ENCODE data around the gene PAX9.
"Not testable (repeated sequence)": the region's sequence is repeated elsewhere in the genome, so short reads cannot be mapped to it uniquely, and the experiment has no call there.

PAX9 gene

DNA sequence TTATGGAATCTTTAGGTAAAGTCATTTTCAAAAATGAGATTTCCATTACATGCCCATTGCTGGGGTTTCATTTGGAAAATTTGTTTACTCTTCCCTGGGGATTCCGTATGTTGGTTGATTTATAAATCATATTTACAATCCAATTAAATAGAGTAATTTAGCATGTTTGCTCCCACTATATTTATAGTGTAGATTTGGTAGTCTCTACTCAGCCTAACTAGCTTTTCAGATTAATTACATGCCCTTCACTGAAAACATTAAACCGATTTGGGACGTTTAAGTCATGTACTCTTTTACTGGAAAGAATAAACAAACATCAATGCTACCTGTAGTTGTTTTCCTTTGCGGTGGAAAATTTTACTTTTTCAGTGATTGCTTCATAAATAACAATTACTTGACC, 10.4 kb downstream of the PAX9 start:
- DNase-seq (ENCODE audit: low read depth) = no peak

DNA sequence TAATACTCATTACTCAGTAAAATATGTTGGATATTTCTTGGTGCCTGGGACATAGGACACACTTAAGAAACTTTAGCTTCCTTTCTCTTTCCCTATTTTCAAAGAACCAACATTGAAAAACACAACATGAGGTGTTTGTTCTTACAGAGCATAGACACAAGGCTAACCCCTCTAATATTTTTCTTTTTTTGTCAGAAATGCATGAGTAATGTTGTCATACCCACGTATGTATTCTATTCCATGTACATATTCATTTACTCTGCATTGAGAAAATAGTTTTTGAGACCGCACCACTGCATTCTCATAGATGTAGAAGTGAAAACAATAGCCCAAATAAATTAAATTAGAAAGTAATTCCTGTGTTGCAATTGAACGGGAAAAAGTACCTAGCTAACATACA, 13.0 kb downstream of the PAX9 start:
- no peak for DNase-seq (ENCODE audit: low read depth)

DNA sequence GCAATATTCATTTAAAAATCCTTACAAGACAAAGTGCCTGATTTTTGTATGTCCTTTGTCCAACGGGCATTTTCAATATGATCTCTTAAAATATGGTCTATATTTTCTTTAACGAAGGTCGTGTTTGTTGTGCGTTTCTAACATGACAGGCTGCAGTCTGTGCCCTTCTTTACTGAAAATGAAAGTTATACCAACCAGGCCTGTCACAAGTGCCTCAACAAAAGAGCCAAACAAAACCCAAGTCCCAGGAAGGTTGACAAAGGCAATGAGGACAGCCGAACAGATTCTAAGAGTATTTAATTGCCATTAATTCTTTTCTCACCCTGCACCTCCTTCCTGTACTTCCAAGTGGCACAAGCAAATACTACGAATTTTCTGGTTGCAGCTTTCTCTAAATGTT, 13.9 kb downstream of the PAX9 start:
- no peak for DNase-seq (ENCODE audit: low read depth)

DNA sequence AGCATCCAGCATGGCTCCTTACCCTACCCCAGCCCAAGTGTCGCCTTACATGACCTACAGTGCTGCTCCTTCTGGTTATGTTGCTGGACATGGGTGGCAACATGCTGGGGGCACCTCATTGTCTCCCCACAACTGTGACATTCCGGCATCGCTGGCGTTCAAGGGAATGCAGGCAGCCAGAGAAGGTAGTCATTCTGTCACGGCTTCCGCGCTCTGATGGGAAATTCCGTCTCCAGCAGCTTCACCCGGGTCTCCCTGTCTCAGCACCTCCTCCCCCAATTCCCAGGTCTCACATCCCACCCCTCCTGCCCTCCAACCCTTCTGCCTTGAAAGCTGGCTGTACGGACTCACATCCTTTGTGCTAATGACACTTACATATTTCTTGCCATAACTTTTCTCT, 14.6 kb downstream of the PAX9 start:
- DNase-seq (ENCODE audit: low read depth) = no peak

DNA sequence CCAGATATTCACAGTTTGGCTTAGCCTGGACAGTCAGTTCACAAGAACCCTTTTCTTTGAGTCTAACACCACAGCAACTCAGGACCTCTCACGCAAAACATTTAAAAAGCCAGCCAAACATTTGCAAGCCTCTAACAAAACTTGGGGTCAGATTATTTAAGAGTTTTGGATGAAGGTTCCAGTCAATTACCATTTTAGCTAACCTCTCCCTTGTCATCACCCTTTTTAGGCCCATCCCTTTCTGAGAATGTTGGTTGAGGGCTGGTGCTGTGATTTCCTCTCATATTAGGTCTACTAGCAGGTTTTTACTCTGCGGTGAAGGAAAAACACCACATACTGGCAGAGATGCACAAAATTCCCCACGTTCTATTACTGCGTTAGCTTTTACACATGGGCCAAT, 20.7 kb downstream of the PAX9 start:
- no peak for DNase-seq (ENCODE audit: low read depth)

DNA sequence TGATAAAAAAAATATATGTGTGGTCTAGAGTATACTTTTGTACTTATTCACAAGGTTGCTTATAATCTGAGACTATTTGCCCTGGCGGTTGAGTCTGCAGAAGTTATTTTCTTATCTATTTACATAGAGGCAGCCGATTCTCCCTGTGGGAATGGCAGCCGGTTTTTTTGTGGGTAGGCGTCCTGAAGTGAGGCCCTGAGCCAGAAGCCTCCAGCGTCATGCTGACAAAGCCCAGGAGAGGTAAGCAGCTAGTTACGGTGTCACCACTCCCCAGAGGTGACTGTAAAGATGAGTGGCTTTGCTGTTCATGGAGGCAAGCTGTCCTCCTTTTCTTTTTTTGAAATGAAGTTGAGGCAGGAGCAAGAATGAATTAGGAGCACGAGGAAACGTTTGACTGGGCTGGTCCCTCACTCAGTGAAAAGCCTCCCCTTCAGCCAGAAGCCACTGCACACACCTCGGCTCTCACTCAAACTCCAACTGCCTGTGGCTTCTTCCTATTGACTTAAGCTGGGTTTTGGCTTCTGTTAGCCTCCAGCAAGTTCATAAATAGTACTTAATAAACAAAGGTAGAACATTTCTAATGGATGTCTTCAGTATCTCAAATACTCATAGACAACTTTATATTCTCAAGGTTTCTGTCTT, 21.5 kb downstream of the PAX9 start:
- no peak for DNase-seq (ENCODE audit: low read depth)

DNA sequence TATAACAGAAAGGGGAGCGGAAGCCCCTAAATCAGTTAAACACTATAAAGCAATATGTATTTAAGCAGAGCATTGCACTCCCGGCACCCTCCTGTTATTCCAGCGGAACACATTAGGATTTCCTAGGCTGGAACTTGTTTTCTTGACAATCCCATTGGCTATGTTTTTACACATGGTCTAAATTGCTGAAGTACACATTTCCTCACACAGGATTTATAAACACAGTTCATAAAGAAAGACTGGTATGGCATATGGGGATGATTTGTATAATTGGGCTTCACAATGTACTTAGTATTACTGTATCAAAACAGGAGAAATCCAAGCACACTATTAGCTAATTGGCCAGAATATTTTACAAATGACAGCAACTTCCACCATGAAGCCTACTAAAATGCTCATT, 23.3 kb downstream of the PAX9 start:
- no peak for DNase-seq (ENCODE audit: low read depth)

DNA sequence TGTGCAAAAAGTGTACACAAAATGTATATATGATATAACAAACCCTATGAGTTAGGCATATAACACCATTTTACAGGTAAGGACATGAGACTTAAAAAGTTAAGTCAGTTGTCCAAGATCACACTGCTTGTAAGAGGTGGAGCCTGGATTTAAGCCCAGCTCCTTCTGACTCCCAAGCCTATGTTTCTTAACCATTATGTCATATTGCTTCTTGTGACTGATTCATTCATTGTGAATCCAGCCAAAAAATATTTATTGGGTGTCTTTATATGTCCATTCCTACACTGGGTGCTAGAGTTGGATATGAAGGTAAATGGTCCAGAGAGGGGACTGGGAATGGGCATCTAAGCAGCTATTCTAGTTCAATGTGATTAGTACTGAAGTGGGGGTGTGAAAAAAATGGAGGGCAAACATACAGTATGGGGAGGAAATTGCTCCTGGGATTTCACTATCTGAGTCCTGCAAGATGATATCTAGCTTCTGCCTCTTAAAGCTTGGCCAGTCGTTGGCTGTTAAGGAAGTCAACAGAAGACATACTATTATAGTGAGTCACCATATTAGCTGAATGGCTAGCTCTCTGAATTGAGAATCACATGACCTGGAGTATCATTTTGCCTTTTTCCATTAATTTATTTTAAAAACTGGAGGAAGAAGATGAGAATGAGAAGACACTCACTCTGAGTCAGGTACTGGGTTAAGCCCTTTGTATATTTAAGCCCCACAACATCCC, 28.8 kb downstream of the PAX9 start:
- peak; percentile 19 for DNase-seq (ENCODE audit: low read depth)

DNA sequence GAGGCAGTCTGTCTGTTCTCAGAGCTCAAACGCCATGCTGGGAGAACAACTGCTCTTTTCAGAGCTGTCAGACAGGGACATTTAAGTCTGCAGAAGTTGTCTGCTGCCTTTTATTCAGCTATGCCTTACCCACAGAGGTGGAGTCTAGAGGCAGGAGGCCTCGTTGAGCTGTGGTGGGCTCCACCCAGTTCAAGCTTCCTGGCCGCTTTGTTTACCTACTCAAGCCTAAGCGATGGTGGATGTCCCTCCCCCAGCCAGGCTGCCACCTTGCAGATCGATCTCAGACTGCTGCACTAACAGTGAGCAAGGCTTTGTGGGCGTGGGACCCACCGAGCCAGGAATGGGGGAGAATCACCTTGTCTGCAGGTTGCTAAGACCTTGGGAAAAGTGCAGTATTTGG, 37.8 kb downstream of the PAX9 start:
- DNase-seq (ENCODE audit: low read depth) = not testable (repeated sequence)

DNA sequence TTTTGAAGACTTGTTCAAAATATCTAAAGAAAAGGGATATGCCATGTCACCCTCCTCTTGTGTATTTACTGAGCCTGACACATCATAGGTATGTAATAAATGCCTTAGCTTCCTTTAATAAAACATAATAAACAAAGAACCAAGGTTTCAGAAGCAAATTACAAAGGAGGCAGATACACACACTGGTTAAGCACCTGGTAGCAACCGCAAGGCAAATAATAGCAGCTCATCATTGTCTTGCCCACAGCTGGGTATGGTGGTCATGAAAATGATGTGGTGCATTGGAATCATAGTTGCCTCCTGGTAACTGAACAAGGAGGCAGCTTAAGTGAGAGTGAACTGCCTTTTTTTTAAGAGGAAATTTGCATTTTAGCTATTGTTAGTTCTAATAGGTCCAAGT, 39.0 kb downstream of the PAX9 start:
- no peak for DNase-seq (ENCODE audit: low read depth)

DNA sequence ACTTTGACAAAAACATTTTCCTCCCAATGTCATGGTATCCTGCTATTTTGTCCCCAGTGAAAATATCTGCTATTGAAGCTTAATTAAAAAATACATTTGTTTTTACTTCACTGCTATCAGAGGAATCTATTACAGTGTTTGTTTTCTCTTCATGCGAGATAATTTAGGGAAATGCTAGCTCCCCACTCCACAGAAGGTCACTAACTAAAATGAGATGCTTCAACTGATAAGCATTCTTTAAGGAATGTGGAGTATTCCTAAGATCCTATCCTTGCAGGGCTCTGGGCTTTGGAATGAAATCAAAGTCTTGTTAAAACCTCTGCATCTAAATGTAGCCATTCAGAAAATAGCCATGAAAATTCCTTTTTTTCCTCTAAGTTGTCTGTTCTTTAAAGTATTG, 39.5 kb downstream of the PAX9 start:
- DNase-seq (ENCODE audit: low read depth) = peak; percentile 12

DNA sequence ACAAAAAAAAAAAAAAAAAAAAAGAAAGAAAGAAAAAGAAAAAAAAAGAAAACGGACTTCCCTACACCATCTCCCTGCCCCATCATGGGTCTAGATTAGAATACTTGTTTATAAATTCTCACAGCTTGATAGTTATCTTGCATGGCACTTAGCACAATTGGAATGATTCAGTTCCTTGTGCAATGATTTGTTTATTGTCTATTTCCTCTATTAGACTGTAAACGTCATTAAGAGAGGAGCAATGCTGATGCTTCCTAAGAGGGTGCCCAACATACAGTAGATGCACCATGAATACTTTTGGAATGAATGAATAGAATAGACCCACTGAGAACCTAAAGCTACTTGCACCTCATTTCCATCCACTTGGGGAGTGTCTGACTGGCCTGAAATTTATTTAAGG, 40.8 kb downstream of the PAX9 start:
- DNase-seq (ENCODE audit: low read depth) = no peak

DNA sequence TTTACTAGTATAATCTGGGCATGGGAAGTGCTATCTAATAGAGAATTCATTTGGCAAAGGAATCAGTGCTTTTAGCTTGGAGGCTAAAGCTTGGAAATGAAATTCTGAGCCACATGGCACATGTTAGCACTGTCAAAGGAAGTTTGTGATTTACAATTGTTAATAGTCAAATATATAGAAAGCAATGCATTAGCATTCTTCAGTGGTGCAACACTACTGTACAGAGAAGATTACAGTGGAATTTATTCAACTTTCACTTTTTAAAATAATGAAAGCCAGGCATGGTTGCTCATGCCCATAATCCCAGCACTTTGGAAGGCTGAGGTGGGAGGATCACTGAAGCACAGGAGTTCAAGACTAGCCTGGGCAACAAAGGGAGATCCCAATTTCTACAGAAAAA, 45.9 kb downstream of the PAX9 start:
- DNase-seq (ENCODE audit: low read depth) = no peak

DNA sequence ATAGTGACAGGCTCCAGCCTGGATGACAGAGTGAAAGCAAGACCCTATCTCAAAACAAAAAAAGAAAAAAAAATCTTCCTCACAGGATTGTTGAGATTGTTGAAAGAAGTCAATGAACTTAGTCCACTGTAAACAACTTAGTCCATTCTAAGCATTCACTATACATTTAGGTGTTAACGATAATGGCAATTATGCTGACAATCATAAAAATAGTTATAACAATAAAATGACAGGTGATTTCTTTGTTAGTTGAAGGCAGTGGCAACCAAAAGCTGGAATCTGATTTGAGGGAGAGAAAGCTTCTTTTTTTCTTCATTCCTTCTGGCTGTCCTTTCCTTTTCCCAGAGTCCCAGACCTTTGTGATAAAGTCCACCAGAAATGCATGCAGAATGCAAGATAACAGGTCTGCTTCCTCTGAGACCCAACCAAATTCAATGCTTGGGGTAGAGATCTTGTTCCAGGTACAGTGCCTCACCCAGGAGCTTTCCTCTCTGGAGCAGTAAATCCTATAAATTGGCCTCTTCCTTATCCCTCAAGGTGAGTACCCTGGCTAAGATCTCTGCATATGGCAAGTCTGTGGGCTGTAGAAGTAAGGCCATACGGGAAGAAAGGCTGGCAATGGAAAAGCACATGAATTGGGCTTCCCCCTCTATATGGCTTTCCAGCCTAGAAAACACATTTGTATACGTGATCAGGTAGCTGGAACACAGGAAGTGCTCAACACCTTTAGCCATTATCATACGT, 52.5 kb downstream of the PAX9 start:
- no peak for DNase-seq (ENCODE audit: low read depth)

DNA sequence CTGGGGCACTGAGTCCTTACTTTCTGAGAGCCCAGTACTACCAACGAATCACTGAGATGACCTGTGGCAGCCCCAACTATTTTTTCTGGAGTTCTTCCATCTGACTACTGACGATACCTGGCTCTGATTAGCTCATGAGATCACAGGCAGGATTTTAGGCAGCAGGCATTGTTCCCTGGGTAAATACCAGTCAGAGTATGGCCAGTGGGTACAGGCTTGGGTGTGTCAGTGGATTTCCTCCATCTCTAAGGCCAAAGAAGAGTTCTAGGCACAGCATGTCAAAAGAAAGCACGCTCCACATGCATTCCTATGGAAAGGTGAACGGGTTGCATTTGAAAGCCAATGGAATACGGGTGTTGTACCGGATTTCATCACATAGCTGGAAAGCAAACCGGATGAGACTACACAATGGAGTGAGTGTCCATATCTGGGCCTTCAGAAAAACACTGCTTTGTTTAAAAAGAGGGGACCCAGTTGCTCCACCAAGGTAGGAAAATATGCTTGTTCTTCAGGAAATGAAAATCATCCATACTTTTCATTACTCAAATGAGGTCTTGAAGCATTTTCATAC, 55.0 kb downstream of the PAX9 start:
- no peak for DNase-seq (ENCODE audit: low read depth)

DNA sequence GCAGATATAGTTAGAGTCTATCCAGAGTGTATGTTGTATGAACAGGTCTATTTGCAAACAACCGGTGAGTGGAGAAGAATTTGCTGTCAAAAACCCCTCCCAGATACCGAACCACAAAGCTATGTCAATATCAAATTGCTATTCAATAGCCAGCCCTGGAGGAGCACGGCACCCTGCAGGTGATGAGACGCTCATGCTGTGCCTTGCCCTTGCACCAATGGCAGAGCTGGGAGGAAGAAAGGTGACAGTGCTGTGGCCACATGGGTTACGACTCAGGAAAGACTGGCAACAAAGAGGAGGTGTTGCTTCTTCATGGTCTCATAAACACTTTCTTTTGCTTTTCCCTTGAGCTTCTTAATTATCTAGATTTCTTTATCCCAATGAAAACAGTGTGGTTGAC, 55.7 kb downstream of the PAX9 start:
- DNase-seq (ENCODE audit: low read depth) = no peak

DNA sequence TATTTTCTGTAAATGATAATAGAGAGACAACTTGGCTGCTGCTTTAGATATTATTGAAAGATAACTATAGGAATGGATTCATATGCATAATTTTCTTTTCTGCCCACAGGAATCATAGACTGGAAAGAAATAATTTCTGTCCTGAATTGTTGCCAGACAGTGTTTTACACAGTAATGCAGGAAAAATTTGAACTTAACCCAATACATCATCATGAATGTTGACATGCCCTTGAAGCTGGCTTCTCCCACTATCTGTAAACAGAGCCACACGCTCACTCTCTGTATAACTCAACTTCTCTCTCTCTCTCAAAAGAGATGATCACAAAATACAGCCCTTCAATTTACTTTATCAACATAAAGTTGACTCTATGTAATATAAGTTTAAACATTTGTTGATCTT, 56.6 kb downstream of the PAX9 start:
- DNase-seq (ENCODE audit: low read depth) = no peak

DNA sequence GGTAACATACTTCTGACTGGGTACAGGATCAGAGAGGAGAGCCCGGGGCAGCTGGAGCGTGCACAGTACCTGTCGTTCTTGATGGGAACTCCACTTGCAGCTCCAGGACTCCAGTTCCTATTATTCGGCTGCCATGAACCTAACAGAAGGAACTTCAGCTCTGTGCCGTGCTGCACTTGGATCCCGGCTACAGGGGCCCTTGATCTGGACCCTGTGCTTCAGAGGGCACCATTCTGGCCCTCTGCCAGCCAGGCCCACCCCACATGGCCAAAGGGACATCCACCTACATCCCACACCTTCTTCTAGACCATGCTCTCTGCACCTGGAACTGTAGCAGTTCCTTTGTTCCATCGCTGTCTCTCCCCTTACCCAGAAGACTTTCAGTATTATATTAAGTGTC, 58.2 kb downstream of the PAX9 start:
- DNase-seq (ENCODE audit: low read depth) = no peak

DNA sequence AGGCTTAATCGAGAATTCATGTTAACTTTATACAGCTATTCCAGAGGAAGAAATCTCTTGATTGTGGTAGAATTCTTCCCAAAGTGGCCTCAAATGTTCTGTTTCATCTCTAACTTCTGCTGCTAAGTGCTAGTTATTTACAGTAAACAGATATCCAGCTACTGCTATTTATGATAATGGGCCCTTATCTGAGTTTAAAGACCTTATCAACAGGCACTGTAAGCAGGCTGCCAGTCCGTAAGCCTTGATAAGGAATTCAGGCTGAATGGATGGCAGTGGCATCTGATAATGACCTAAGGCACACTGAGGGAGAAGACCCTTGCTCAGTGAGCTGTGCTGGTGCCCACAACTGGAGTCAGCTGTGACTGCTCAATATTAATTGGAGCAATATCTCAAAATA, 59.0 kb downstream of the PAX9 start:
- DNase-seq (ENCODE audit: low read depth) = no peak

DNA sequence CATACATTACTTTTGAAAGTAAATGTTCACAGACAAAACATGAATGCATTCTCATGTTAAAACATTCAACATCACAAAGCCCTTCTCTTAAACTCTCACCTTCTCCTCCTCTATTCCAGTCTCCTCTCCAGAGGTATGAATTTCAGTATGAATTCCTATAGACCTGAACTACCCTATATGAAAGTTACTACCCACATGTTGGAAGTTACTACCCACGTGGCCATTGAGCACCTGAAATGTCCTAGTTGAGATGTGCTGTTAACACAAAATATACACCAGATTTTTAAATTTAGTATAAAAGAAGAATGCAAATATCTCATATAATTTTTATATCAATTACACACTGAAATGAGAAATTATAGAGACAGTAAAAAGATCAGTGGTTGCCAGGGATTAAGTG, 60.2 kb downstream of the PAX9 start:
- DNase-seq (ENCODE audit: low read depth) = no peak

DNA sequence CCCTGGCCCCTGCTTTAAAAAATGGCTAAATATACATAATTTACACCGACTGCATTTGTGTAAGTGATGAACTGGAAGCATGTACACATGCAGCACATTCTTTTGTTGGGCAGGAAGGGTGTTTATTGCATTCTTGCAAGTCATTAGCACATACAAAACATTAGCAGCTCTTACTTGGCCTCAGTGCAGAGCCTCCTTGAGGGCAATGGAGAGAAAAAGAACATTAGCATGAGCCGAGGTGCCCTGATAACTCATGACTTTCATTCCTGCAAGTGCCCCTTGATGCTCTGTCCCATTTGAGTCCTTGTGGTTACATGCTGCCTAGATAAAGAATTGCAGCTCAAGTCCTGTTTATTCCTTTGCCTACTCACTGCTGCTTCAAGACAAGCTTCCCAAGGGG, 61.9 kb downstream of the PAX9 start:
- DNase-seq (ENCODE audit: low read depth) = no peak

DNA sequence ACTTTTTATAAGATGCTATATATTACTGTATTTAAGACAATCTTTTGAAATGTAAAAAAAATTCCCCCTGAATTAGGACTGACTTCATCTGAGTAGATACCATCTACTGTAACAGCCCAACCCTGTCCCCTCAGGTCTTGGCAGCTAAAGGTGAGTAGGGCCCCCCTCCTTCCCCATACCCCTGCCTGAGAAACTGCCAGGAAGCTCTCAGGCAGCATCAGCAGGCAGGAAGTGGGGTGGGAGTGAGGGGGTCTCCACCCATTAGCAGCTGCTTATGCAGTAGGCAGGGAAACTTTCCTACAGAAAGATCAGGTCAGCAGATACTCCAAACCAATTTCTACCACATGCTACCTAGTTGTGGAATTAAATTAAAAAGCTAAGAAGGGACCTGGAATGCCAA, 62.5 kb downstream of the PAX9 start:
- DNase-seq (ENCODE audit: low read depth) = no peak

DNA sequence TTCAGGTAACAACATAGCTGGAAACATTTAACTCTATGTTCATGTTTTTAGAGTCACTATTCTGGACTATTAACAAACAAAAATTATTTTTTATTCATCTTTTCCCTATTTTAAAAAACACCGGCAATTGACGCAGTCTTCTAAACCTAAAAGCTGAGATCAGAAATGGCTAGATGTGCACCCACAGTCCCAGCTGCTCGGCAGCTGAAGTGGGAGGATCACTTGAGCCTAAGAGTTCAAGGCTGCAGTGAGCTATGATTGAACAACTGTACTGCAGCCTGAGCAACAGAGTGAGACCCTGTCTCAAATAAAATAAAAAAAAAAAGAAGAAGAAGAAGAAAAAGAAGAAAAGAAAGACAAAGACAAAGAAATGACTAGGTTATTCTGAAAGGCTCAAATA, 64.5 kb downstream of the PAX9 start:
- no peak for DNase-seq (ENCODE audit: low read depth)

All from EH (cell line).